GM10248 (cell line): Measurements from ENCODE around the gene CD70.
"Not testable (repeated sequence)": the region's sequence is repeated elsewhere in the genome, so short reads cannot be mapped to it uniquely, and the experiment has no call there.

Experiments
- CTCF ChIA-PET: fragments of 300-600 bp; sonication (Branson Sonifier 250); formaldehyde crosslinking; extraction: SDS; loops from one replicate; lab custom pipeline; 2021; ENCODE audit warnings: antibody characterized with exemption; lab: Yijun Ruan, JAX
- POLR2A ChIA-PET: fragments of 350-650 bp; sonication (Branson Sonifier 250); formaldehyde crosslinking; extraction: SDS; loops from one replicate; lab custom pipeline; 2020; ENCODE audit warnings: antibody characterized with exemption; lab: Yijun Ruan, JAX
- DNase-seq: peaks from one replicate; pipeline ENCODE4 v3.0.0; 2012; ENCODE audit errors: extremely low spot score
- CTCF ChIP-seq: IDR thresholded peaks from 2 replicates; pipeline ENCODE4 v1.5.1; 2012; ENCODE audit warnings: mild to moderate bottlenecking, low read depth; ENCODE audit errors: extremely low read depth, missing control alignments, control extremely low read depth

Gene CD70

GRCh38 chr19:6551607-6552450, 39.1 kb downstream of the CD70 start:
- POLR2A ChIA-PET: interaction anchor here (0.6 to 4.7 kb wide), 7 partner anchors 9 to 833 kb away, joined by 3 to 37 read pairs (median 4); partner anchors contain the start of gene TNFSF9
- CTCF ChIA-PET: interaction anchor here (0.7 to 3.4 kb wide), 14 partner anchors 10 to 312 kb away, joined by 3 to 18 read pairs (median 5); partner anchors contain the start of gene GPR108
- peak; percentile 86 for DNase-seq
- TF ChIP-seq CTCF: peak; percentile 40

GRCh38 chr19:6551091-6551490, 39.9 kb downstream of the CD70 start:
- POLR2A ChIA-PET: interaction anchor here (0.5 to 4.7 kb wide), 6 partner anchors 12 to 27 kb away, joined by 3 to 37 read pairs (median 6); partner anchors contain the start of gene TNFSF9
- CTCF ChIA-PET: interaction anchor here (1.0 to 3.4 kb wide), 8 partner anchors 12 to 82 kb away, joined by 3 to 18 read pairs (median 10); no protein-coding TSS in a partner anchor
- no peak for DNase-seq
- no peak for TF ChIP-seq CTCF

GRCh38 chr19:6550679-6551078, 40.3 kb downstream of the CD70 start:
- ChIA-PET POLR2A (interaction anchor here (0.5 to 4.7 kb wide), 7 partner anchors 11 to 224 kb away, joined by 3 to 37 read pairs (median 5); partner anchors contain the start of gene TNFSF9), CTCF (interaction anchor here (1.0 to 3.4 kb wide), 8 partner anchors 10 to 82 kb away, joined by 3 to 18 read pairs (median 8); no protein-coding TSS in a partner anchor)
- DNase-seq: not testable (repeated sequence)

GRCh38 chr19:6543866-6544347, 47.0 kb downstream of the CD70 start:
- POLR2A ChIA-PET: interaction anchor here (0.6 to 2.2 kb wide), 4 partner anchors 10 to 43 kb away, joined by 4 to 7 read pairs (median 6); partner anchors contain the start of gene TNFSF9
- no peak for DNase-seq
- CTCF ChIA-PET: interaction anchor here (1.0 to 1.7 kb wide), 5 partner anchors 11 to 90 kb away, joined by 3 to 6 read pairs (median 3); no protein-coding TSS in a partner anchor
- TF ChIP-seq CTCF: no peak

- POLR2A ChIA-PET: interaction anchor here (0.7 to 4.6 kb wide), 12 partner anchors 10 to 1350 kb away, joined by 3 to 50 read pairs (median 7); partner anchors contain the start of gene TNFSF9
- CTCF ChIA-PET: interaction anchor here (1.2 to 2.1 kb wide), 4 partner anchors 9 to 93 kb away, joined by 5 to 8 read pairs (median 7); no protein-coding TSS in a partner anchor
- no peak for DNase-seq
- TF ChIP-seq CTCF: no peak
Measured at GRCh38 chr19:6540918-6541689, 49.8 kb downstream of the CD70 start.

GRCh38 chr19:6539514-6539913, 51.4 kb downstream of the CD70 start:
- DNase-seq: no peak
- ChIA-PET CTCF (interaction anchor here (1.4 to 1.8 kb wide), 2 partner anchors 11 to 13 kb away, joined by 4 to 7 read pairs; no protein-coding TSS in a partner anchor), POLR2A (interaction anchor here (0.6 to 4.6 kb wide), 10 partner anchors 8 to 1408 kb away, joined by 5 to 50 read pairs (median 7); partner anchors contain the start of genes TNFSF9 and VAV1)
- TF ChIP-seq CTCF: no peak
